ENCODE measurements around the gene GUSB.

GRCh38 chr7:65974876-65975275 lies 7.1 kb downstream of the GUSB start:
- TF ChIP-seq YY1 (IDR thresholded peaks at IDR 0.05; ENCODE audit: insufficient read depth, insufficient read length) (no peak), SUZ12 (IDR thresholded peaks at IDR 0.05; ENCODE audit: extremely low read depth, insufficient read depth, insufficient read length) (no peak)
